Measurements from ENCODE around the gene FBXW2.
"Not testable (repeated sequence)": the region's sequence is repeated elsewhere in the genome, so short reads cannot be mapped to it uniquely, and the experiment has no call there.

FBXW2 gene

DNA sequence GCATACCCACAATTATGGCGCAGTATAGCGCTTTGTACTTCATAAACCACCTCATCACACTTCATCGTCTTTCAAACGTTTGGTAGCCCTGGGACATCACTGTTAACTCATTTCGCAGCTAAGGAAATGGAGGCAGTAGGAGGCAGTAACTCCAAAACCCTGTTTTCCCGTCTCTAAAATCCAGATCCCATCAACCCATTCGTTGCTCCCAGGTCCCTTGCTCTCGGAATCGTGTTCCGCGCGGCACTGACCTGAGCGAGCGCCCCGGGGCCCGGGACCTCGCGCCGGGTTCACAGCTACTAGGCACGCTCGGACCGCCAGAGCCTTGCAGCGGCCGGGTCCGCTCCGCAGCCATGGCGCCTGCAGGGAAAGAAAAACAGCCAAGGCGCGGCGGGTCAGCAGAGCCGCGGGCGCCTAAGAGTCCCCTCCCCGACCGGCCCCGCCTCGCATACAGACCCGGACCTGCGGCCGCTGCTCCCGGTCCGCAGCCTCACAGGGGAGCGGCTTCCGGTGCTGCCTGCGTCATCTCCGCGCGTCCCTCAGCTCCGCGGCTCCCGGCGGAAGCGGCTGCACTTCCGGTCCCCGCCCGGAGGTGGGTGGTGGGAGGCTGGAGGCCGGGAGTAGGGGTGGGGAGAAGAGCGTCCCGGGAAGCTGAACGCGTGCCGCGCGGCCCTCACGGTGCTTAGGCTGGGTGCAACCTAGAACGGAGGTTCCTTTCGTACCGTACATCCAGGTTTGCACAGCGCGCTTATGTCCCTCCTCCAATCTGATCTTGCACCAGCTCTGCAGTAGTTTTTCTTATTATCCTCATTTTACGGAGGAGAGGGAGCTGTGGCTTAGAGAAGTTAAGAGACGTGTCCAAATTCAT lies at the start of gene FBXW2:
TSS of gene FBXW2 (minus strand) at position 519 of the 868 bp plus-strand sequence. CDS start 5,158 bp downstream, outside the sequence.
- peak; percentile 80 for DNase-seq (ENCODE audit: low read depth)

DNA sequence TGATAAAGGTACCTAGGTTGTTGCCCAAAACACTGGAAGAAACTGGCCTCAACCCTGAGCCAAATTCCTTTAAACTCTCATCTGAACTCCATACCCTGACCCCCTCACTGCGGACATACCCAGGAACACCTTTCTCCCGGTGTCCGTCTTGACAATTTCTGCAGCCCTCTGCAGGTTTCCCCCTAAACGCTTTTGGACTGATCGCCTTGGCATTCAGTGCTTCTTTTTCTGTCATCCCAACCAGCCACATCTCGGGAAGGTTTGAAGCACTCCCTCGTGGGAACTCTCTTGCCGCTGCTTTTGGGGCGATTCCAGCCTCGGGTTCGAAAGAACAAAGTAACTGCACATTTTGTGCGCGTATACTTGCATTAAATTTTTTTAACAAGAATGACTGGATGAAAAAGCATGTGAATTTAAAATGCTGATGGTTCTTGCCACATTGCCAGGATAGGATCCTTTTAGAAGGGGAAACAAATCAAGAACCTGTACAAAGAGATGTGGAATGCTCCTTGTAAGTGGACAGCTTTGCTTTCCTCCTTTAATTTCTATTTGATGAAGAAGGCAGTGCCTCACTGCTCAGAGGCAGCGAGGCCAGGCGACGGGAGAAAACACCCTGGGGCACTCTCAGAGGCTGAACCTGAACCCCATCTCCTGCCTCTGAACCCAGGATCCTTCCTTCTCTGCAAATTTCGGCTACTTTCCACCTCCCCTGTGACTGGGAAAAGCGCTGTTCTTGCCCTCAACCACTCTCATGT lies 48.9 kb upstream of the FBXW2 start:
- no peak for DNase-seq (ENCODE audit: low read depth)

DNA sequence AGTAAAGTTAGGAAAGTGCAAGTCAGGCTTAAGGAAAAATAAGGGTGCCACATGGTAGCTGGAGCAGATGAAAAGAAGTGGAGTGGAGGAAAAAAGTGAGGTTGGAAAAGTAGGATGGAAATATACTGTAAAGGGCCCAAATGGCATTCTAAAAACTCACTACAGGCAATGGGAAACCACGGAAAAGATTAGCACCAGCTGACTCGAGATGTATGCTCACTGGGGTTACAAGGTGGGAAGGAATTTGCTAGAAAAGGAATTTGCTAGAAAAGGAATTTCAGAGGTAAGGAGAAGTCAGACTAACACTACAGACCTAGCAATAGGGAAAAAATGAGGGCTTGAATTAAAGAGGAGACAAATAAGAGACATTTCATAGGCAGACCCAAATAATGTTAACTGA lies 45.9 kb upstream of the FBXW2 start:
- no peak for DNase-seq (ENCODE audit: low read depth)

- no peak for DNase-seq (ENCODE audit: low read depth)
Measured at GRCh38 chr9:120837921-120838320, 44.7 kb upstream of the FBXW2 start.

- DNase-seq (ENCODE audit: low read depth) = no peak
Measured at GRCh38 chr9:120833325-120833724, 40.1 kb upstream of the FBXW2 start.

GRCh38 chr9:120832807-120833206 lies 39.6 kb upstream of the FBXW2 start:
- DNase-seq (ENCODE audit: low read depth) = no peak

GRCh38 chr9:120830865-120831264 lies 37.6 kb upstream of the FBXW2 start:
- no peak for DNase-seq (ENCODE audit: low read depth)

DNA sequence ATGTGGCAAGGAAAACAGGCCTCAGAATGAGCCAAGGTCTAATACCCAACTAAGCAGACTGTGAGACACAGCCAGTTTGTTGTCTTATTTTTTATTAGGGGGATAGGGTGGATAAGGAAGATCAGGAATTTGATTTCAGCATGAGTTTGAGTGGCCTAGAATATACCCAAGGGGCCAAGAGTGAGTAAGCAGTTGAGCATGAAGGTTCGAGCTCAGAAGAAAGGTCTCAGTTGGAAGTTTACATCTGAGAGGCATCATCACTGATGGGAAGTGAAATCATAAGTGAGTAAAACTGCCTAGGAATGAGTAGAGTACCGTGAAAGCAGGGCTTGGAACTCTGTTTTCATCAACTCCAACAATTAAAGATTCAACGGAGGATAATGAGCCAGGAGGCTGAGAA lies 36.9 kb upstream of the FBXW2 start:
- no peak for DNase-seq (ENCODE audit: low read depth)

- no peak for DNase-seq (ENCODE audit: low read depth)
Measured at GRCh38 chr9:120829650-120830049, 36.4 kb upstream of the FBXW2 start.

DNA sequence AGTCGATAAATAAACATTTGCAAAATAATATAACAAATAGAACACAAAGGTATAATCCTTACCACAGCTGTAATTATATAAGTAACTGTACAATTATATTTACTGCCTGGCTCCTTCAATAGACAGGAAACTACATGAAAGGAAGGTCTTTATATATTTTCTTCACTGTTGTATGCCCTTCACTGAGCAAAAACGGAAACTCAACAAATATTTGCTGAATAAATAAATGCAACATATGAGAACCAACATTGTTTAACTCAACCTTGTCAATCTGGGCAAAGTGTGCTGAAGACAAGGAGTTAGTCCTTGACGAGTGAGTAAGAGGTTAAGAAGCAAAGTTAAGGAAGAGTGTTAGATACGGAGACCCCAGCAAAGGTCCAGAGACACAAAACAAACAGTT lies 26.9 kb upstream of the FBXW2 start:
- DNase-seq (ENCODE audit: low read depth) = no peak

- DNase-seq (ENCODE audit: low read depth) = no peak
Measured at GRCh38 chr9:120818595-120818994, 25.4 kb upstream of the FBXW2 start.

GRCh38 chr9:120815075-120815474 lies 21.9 kb upstream of the FBXW2 start:
- no peak for DNase-seq (ENCODE audit: low read depth)

DNA sequence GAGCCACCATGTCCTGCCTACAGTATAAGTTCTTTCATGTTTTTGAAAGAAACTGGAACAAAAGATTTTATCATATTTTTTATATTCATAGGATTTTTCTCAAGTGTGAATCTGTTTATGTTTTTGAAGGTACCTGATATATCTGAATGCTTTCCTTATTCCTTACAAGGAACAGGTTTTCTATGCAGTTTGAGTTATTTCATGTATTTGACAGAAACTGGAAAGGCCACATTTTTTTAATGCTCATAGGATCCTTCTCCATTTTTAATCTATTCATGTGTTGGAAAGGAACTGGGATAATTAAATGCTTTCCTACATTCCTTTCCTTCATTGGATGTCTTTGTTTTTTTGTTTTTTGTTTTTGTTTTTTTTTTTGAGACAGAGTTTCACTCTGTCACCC lies 15.7 kb upstream of the FBXW2 start:
- no peak for DNase-seq (ENCODE audit: low read depth)

DNA sequence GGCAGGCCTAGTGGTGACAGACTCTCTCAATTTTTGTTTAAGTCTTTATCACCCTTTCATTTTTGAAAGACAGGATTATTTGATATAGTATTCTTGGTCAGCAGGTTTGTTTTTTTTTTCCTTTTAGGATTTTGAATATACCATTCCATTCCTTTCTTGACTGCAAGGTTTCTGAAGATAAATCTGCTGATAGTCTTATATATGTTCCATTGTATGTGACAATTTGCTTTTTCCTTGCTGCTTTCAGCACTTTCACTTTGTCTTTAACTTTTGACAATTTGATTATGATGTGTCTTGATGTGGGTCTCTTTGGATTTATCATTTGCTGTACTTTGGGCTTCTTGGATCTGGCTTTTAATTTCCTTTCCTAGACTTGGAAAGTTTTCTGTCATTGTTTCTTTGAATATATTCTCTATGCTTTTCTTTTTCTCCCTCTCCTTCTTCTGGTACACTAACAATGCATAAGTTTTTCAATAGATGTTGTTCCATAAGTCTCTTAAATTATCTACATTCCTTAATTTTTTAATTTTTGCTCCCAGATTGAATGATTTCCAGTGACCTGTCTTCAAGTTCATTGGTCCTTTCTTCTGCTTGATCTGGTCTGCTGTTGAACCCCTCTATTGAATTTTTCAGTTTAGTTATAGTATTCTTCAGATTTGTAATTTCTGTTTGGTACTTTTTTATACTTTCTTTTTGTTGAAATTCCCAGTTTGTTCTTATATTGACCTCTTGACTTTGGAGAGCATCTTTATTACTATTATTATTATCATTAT lies 14.6 kb upstream of the FBXW2 start:
- no peak for DNase-seq (ENCODE audit: low read depth)

- DNase-seq (ENCODE audit: low read depth) = not testable (repeated sequence)
Measured at GRCh38 chr9:120804784-120805363, 11.7 kb upstream of the FBXW2 start.

GRCh38 chr9:120801441-120801840 lies 8.2 kb upstream of the FBXW2 start:
- DNase-seq (ENCODE audit: low read depth) = no peak

- DNase-seq (ENCODE audit: low read depth) = no peak
Measured at GRCh38 chr9:120791161-120791560, 2.1 kb downstream of the FBXW2 start.

- no peak for DNase-seq (ENCODE audit: low read depth)
Measured at GRCh38 chr9:120787933-120788332, 5.3 kb downstream of the FBXW2 start.

GRCh38 chr9:120783602-120784047 lies 9.6 kb downstream of the FBXW2 start:
- no peak for DNase-seq (ENCODE audit: low read depth)

DNA sequence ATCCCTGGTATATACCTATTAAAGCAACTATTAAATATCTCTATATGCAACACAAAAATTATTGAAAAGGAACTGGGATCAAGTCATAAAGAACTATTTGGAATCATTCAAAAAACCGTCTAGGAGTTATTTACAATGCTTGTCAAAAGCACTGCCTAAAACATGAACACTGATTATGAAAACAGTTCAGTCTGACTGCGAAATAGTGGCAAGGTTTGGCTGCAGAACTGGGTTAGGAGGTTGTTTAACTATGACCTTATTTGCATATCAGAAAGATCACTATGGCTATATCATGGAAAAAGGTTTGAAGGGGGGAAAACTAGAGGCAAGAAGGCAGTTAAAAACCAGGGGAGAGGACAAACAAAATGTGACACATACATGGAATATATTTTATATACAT lies 12.0 kb downstream of the FBXW2 start:
- no peak for DNase-seq (ENCODE audit: low read depth)

- DNase-seq (ENCODE audit: low read depth) = no peak
Measured at GRCh38 chr9:120780367-120780766, 12.8 kb downstream of the FBXW2 start.

DNA sequence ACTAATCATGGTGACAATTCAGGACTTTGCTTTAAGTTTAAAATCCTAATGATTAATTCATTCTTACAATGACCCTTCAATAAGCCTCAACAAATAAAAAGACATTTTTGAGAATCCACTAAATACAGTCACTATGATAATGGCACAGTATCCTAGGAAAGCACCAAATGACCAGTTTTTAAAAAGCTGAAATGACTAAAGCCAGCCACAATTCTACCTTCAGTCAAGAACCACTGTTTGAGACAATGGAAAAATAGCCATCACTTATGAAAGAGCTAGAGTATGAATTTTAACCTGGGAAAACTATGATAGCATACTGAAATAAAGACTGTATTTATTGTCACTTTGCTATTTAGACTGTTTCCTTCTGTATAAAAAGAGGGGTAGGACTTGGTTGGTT lies 14.0 kb downstream of the FBXW2 start:
- no peak for DNase-seq (ENCODE audit: low read depth)

All from stimulated activated CD8-positive, alpha-beta memory T cell treated with anti-CD3 and anti-CD28 coated beads, Interleukin-12 subunit alpha, Interleukin-12 subunit beta, amount 100 ng/mL, for 4 hours (primary cell).